Lower lobe of right lung (tissue), 2 donors: Measurements from ENCODE around the gene ANKRD23. TPM values are rescaled to one million over a fixed set of nuclear protein-coding genes. Genes with fewer than 3 reads are reported as not detected.

Source experiments
- ATAC-seq, 2 donors: fragments of 200-7000 bp; cut with Tn5 transposase; one replicate each; pipeline ENCODE4 v1.9.1; 2020 to 2022; ENCODE audit warnings: mild to moderate bottlenecking in 2 of 2, moderate library complexity in 2 of 2
- DNase-seq: peaks from one replicate; pipeline ENCODE4 v3.0.0-alpha.2; 2020
- H3K27ac ChIP-seq: fragments of 200-600 bp; one replicate; pipeline ENCODE4 v1.8.0; 2022
- H3K27me3 ChIP-seq: fragments of 200-600 bp; one replicate; pipeline ENCODE4 v1.8.0; 2022; ENCODE audit warnings: low read depth
- H3K36me3 ChIP-seq: fragments of 200-600 bp; one replicate; pipeline ENCODE4 v1.8.0; 2022; ENCODE audit warnings: mild to moderate bottlenecking
- H3K4me1 ChIP-seq: fragments of 200-600 bp; one replicate; pipeline ENCODE4 v1.8.0; 2022
- H3K4me3 ChIP-seq: fragments of 200-600 bp; one replicate; pipeline ENCODE4 v1.8.0; 2022; ENCODE audit warnings: mild to moderate bottlenecking
- H3K9me3 ChIP-seq: fragments of 200-600 bp; one replicate; pipeline ENCODE4 v1.8.0; 2022
- CTCF ChIP-seq: fragments of 200-600 bp; IDR thresholded peaks from one replicate; pipeline ENCODE4 v1.8.0; 2022; ENCODE audit warnings: antibody characterized with exemption, mild to moderate bottlenecking
- intact Hi-C: fragments of 100-400 bp; cut with DNase I; formaldehyde crosslinking; loops from one replicate; pipeline ENCODE4 v1.11.0; 2022
- total RNA-seq: library from RNA; stranded (reverse); fragmentation: NEBNext Ultra II Directional; extraction: Animal tissue kit (Norgen Biotek cat#: 25700); gene quantifications from one replicate; pipeline ENCODE4 v1.2.1, GENCODE V29; 2021
- donor health status: DM: no; HTN: yes; CAD: no; lungs with severe emphysema.

ANKRD23 gene
- total RNA-seq, 1 donor from 2014 or later, result 3.5 TPM

GRCh38 chr2:96837575-96837974 lies 6.2 kb downstream of the ANKRD23 start:
- TF ChIP-seq CTCF, result no peak
- Histone ChIP-seq H3K27ac (no peak overlapping the region), H3K4me1 (peaks cover 8% of the 10 kb centered on the region), H3K9me3 (no peaks in the 10 kb centered on the region), H3K4me3 (no peak overlapping the region), H3K27me3 (no peaks in the 10 kb centered on the region), H3K36me3 (peaks cover 40% of the 10 kb centered on the region)
- no peak for ATAC-seq
- intact Hi-C loops, result no loop called here
- DNase-seq, result no peak

- no peak for TF ChIP-seq CTCF
- H3K4me1 ChIP-seq, result peaks cover 16% of the 10 kb centered on the region
- no peak for DNase-seq
- ATAC-seq, result no peak
- no peak overlapping the region for H3K4me3 ChIP-seq
- H3K36me3 ChIP-seq, result peaks cover 58% of the 10 kb centered on the region
- H3K27me3 ChIP-seq, result no peaks in the 10 kb centered on the region
- no peak overlapping the region for H3K27ac ChIP-seq
- no peaks in the 10 kb centered on the region for H3K9me3 ChIP-seq
- intact Hi-C loops, result no loop called here
Measured at GRCh38 chr2:96835830-96836229, 8.0 kb downstream of the ANKRD23 start.

- DNase-seq (peak; percentile 79), ATAC-seq (peak; percentile 84 to 87)
- Histone ChIP-seq H3K27me3 (no peaks in the 10 kb centered on the region), H3K36me3 (peaks cover 78% of the 10 kb centered on the region), H3K4me3 (no peak overlapping the region), H3K27ac (peak overlapping the region; percentile 60), H3K4me1 (peaks cover 16% of the 10 kb centered on the region), H3K9me3 (no peaks in the 10 kb centered on the region)
- TF ChIP-seq CTCF, result no peak
- intact Hi-C loops, result no loop called here
Measured at GRCh38 chr2:96832754-96833507, 10.9 kb downstream of the ANKRD23 start.

- Histone ChIP-seq H3K36me3 (peaks cover 78% of the 10 kb centered on the region), H3K4me1 (peaks cover 16% of the 10 kb centered on the region), H3K27ac (peak overlapping the region; percentile 60), H3K4me3 (no peak overlapping the region), H3K27me3 (no peaks in the 10 kb centered on the region), H3K9me3 (no peaks in the 10 kb centered on the region)
- ATAC-seq (no peak), DNase-seq (no peak)
- TF ChIP-seq CTCF, result no peak
- intact Hi-C loops, result no loop called here
Measured at GRCh38 chr2:96832408-96832753, 11.4 kb downstream of the ANKRD23 start.

GRCh38 chr2:96831679-96832078 lies 12.1 kb downstream of the ANKRD23 start:
- Histone ChIP-seq H3K9me3 (no peaks in the 10 kb centered on the region), H3K4me3 (no peak overlapping the region), H3K27ac (no peak overlapping the region), H3K27me3 (no peaks in the 10 kb centered on the region), H3K4me1 (peaks cover 16% of the 10 kb centered on the region), H3K36me3 (peaks cover 83% of the 10 kb centered on the region)
- ATAC-seq (peak in 1 of 2 donors; percentile 46), DNase-seq (no peak)
- TF ChIP-seq CTCF, result no peak
- intact Hi-C loops, result no loop called here
